Transverse colon (tissue), 3 donors: ENCODE data around the gene IL1RAPL1.
"Not testable (repeated sequence)": the region's sequence is repeated elsewhere in the genome, so short reads cannot be mapped to it uniquely, and the experiment has no call there.

ENCODE experiments used
- EP300 ChIP-seq: sonication (generic); formaldehyde crosslinking; IDR thresholded peaks from one replicate; pipeline ENCODE4 v1.6.1; 2017; ENCODE audit warnings: antibody characterized with exemption, low read depth
- POLR2A ChIP-seq: fragments of 450-650 bp; IDR thresholded peaks from one replicate; pipeline ENCODE4 v1.6.1; 2016; ENCODE audit warnings: antibody characterized with exemption, mild to moderate bottlenecking, moderate library complexity
- TF ChIP-seq, protein P1 (sequence below), 5 experiments: fragments of 200-600 bp in 3 of 5; fragments of 450-650 bp in 2 of 5; sonication (generic) in 3 of 5; IDR thresholded peaks; 1 replicate in 2 of 5; 2 replicates in 3 of 5; pipeline ENCODE4 v1.5.1; 2016 to 2017; ENCODE audit warnings: antibody characterized with exemption in 5 of 5, inconsistent platforms in 3 of 5, mild to moderate bottlenecking in 2 of 5, moderate library complexity in 1 of 5

DNA sequence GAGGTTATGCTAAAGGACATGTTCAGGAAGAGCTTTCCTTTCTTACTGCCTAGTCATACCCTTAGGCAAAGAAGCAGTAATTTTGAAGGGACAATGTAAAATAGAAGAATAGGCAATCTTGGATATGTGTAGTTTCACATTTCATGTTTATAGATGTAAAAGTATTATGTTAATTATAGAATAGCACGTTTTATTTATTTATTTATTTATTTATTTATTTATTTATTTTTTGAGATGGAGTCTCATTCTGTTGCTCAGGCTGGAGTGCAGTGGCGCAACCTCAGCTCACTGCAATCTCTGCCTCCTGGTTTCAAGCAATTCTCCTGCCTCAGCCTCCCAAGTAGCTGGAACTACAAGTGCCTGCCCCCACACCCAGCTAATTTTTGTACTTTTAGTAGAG, 535.6 kb downstream of the IL1RAPL1 start:
- TF ChIP-seq, protein P1, sequence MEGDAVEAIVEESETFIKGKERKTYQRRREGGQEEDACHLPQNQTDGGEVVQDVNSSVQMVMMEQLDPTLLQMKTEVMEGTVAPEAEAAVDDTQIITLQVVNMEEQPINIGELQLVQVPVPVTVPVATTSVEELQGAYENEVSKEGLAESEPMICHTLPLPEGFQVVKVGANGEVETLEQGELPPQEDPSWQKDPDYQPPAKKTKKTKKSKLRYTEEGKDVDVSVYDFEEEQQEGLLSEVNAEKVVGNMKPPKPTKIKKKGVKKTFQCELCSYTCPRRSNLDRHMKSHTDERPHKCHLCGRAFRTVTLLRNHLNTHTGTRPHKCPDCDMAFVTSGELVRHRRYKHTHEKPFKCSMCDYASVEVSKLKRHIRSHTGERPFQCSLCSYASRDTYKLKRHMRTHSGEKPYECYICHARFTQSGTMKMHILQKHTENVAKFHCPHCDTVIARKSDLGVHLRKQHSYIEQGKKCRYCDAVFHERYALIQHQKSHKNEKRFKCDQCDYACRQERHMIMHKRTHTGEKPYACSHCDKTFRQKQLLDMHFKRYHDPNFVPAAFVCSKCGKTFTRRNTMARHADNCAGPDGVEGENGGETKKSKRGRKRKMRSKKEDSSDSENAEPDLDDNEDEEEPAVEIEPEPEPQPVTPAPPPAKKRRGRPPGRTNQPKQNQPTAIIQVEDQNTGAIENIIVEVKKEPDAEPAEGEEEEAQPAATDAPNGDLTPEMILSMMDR (IDR thresholded peaks at IDR 0.05), result not testable (repeated sequence)
- not testable (repeated sequence) for TF ChIP-seq POLR2A, EP300
